Central memory CD4-positive, alpha-beta T cell (primary cell): ENCODE data around the gene DYNC2I2.
"Not testable (repeated sequence)": the region's sequence is repeated elsewhere in the genome, so short reads cannot be mapped to it uniquely, and the experiment has no call there.

ENCODE experiments used
- DNase-seq: peaks from one replicate; pipeline ENCODE4 v3.0.0; 2022
- total RNA-seq, 3 experiments: gene quantifications; one replicate each; lab custom pipeline; 2026; lab: John Stamatoyannopoulos, UW

The DYNC2I2 gene
- 4.8 to 14.2 (median 7.3) reads per million in 3 experiments for total RNA-seq

DNA sequence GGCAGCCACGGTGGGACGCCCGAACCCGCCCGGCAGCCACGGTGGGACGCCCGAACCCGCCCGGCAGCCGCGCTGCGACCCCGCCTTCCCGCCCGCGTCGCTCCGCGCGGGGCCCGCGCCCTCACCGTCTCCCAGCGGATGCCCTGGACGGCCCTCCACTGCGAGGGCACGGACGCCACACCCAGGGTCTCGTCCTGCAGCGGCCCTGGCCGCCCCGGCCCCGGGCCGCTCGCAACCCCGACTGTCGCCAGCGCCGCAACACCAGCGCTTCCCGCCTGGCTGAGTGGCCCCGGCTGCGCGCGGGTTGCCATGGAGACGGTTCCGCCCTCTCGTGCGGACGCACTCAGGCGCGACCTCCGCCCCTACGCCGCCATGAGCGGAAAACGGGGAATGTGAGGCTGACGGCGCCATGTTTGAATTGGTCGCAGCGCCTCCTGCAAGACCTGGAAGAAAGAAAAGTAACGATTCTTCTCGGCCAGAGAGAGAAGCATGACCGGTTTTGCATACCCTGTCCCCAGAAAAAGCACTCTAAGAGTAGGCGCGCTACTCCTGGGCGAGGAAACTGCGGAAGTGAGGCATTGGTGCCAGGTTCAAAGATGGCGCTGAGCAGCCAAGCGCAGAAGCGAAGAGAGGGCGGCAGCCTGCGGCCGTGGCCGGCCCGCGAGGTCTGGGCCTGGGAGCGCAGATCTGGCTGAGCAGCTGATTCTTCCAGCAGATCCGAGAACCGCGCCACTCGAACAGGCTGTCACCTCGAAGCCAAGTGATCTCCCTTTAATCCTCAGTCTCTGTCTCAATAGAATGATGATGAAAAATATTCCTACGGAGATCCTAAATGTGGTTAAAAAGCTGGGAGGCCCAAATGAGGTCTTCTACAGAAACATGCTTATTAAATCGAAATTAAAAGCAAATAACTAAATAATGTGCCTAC lies at the start of gene DYNC2I2:
Gene DYNC2I2 (minus strand): TSS at position 432 of the 928 bp plus-strand sequence. CDS start 121 bp downstream, at position 311.
- DNase-seq: peak; percentile 94

DNA sequence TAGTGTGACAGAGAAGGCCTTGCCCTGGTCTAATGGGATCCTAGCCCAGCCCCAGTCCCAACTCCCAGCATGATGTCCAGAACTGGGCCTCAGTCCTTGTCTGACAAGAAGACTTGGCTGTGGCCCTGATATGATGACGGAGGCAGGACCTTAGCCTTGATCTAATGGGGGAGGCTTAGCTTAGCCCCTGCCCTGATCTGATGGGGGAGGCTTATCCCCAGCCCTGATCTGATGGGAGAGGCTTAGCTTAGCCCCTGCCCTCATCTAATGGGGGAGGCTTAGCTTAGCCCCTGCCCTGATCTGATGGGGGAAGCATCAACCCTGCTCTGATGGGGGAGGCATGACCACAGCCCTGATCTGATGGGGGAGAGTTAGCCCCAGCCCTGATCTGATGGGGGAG lies 49.4 kb upstream of the DYNC2I2 start:
- no peak for DNase-seq

- no peak for DNase-seq
Measured at GRCh38 chr9:128705051-128705965, 48.7 kb upstream of the DYNC2I2 start.

- DNase-seq: no peak
Measured at GRCh38 chr9:128704356-128704670, 47.7 kb upstream of the DYNC2I2 start.

DNA sequence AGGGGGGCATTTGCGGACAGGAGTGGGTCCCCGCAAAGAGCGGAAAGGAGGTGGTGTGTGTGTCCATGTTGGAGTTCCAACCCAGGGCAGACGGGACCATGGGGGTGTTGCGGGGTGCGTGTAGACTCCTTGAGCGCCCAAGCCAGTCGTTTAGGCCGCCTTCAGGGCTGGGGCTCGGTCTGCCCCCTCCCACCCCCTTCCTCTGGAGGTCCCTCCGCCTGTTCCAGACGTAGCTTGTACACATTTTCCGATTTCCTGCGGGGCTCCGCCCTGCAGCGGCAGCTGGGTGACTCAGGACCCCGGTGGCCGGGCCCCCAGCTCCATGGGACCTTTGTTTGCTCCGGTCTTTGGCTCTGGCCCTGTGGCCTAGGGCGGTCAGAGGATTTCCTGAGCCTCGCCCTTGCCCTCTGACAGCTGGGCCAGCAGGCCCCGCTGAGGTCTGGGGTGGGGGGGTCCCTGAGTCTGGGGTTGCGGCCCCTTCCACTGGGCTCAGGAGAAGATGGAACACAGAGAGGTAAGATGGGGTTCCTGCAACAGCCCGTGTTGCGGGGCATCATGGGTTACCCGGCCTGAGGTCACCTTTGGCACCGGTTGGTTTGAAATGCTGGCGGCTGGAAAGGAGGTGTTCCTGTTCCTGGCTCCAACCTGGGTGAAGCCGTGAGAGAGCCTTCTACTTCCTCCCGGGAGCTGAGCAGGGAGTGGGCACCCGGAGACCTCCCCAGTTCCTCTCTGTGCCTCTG lies 47.1 kb upstream of the DYNC2I2 start:
- DNase-seq: no peak

DNA sequence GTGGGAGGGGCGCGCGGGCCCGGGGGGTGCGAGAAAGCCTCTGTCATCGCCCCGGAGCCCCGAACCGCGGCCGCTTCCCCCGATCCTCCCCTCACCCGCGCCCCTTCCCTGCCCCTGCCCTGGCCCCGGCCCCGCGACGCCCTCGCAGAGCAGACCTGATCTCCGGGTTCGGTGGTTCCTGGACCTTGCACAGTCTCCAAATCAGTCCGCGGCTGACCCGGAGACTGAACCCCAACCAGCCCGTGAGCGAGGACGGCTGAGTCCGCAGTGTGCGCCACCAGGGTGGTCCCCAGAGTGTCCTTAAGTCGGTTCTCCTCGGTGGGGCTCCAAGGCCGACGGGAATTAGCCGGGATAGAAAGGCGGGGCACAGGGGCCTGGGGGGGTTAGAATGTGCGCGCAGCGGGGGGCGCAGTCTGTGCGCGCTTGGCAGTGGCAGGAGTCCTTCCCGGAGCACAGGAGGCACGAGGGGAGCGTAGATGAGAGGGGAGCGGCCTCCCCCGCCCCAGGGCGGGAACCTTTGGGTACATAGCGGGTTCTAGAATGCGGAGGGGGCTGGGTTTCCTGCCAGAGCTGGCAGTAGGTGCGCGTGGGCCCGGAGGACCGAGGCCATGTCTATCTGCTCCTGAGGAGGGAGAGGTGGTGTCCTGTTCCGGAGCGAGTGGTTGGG lies 46.4 kb upstream of the DYNC2I2 start:
- no peak for DNase-seq

DNA sequence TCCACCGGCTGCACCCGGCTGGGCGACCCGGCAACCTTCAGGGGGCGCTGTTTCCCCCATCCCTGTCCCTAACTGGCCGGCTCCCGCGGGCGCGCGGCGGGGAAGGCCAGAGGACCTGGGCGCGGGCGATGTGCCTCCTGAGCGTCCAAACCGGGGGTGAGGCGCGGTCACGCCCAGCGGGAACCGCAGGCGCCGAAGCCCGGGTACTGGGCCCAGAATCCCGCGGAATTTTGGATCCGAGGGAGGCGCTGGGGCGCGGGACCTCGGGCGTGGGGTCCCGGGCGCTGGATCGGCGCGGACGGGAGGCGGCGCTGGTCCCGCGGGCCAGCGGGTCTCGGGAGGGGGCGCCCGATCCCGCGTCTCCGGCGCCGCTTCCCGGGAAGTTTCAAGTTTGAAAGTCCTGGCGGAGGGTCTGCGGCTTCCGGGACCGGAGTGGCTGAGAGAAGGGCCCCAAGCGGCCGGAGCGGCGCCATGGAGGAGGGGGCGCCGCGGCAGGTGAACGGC lies 45.9 kb upstream of the DYNC2I2 start, which contains the start of gene PKN3:
Gene PKN3 (plus strand): TSS at position 59 of the 504 bp plus-strand sequence. CDS start 413 bp downstream, at position 472.
- DNase-seq: peak; percentile 77

GRCh38 chr9:128701227-128701854 lies 44.7 kb upstream of the DYNC2I2 start:
- no peak for DNase-seq

DNA sequence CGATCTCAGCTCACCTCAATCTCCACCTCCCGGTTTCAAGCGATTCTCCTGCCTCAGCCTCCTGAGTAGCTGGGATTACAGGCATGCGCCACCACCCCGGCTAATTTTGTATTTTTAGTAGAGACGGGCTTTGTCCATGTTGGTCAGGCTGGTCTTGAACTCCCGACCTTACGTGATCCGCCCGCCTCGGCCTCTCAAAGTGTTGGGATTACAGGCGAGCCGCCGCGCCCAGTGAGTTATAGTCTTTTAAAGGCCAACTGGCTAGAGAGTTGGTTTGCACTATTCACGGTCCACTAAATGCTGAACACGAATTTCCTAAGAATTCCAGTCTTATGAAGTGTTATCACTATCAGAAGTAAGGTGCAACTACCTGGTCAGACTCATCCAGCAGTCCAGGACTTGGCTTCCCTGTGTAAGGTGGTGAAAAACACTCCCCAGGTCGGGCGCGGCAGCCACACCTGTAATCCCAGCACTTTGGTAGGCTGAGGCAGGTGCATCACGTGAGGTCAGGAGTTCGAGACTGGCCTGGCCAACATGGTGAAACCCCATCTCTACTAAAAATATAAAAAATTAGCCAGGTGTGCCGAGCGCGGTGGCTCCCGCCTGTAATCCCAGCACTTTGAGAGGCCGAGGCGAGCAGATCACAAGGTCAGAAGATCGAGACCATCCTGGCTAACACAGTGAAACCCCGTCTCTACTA lies 42.6 kb upstream of the DYNC2I2 start:
- not testable (repeated sequence) for DNase-seq

DNA sequence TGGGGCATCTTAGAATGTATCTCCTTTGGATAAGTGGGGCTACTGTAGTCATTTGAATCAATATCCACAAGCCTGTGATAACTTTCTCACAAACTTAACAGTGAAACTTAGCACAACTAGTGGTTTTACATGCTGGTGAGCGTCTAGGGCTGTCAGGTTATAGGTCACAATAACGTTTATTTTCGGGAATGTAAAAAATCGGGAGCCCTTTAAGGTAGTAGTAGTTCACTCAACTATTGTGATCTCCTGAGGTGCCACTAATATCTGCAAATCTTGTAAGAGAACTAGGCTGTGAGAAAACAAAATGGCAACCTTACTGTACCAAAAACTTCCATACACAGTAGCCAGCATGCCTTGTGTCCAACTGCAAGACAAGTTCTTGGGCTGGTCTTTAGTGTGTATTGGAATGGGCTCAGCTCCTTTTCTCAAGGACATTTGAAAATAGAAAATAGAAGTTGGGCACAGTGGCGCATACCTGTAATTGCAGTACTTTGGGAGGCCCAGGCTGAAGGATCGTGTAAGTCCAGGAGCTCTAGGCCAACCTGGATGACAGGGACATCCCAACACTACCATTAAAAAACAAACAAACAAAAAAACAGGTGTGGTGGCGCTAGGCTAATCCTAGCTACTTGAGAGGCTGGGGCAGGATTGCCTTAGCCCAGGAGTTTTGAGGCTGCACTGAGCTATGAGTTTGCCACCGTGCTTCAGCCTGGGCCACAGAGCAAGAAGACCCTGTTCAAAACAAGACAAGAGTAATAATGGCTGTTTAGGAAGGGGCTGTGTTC lies 40.5 kb upstream of the DYNC2I2 start:
- DNase-seq: no peak

DNA sequence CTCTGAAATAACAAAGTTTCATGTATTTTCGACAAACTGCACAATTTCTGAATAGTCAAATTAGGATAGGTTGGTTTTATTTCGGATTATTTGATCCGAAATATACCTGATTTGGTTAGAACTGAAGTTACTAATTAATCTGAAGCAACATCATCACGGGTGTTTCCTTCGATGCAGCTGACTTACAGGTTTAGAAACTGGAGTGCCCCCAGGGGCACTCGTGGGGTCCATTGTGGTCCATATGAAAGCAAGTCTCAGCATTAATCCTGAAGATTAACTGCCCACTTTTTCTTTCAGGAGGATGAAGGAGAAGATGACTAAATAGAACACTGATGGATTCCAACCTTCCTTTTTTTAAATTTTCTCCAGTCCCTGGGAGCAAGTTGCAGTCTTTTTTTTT lies 37.7 kb upstream of the DYNC2I2 start:
- DNase-seq: no peak

- not testable (repeated sequence) for DNase-seq
Measured at GRCh38 chr9:128693738-128694137, 37.1 kb upstream of the DYNC2I2 start.

- DNase-seq: peak; percentile 38
Measured at GRCh38 chr9:128690684-128691034, 34.0 kb upstream of the DYNC2I2 start.

DNA sequence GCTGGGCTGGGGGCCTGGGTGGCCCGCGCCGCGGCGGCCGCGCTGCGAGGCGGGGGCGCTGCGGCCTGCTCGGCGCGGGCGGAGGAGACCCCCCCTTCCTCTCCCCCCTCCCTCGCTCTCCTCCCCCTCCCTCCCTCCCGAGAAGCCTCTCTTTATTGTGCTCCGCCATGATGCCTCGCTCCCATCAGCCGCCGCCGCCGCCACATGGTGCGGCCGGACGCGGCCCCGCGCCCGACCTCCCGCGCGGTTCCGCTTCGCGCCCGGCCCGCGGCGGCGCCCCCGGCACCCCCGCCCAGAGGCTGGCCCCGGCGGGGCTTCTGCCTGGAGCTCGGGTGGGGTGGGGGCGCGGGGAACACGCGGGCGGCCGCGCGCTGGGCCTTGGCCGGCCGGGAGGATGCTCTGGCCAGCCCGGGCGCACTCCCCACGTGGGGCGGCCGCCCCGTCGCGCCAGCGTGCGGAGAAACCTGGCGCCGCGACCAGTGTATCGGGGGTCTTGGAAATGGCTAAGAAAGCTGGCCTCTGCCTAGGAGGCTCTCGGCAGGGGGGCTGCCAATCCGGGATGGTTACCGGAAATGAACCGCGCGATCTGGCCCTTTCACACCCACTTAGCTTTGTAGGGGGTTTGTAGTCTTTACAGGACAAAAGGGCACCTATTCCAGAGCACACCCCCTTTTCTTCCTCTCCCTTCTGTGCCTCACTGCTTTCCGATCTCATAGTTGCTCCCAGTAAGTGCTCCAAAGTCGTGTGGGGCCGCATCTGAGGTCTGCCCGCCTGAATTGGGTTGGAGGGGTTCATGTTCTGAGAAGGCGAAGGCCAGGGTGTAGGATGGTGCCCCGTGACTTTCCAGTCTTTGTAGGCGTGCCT lies 33.4 kb upstream of the DYNC2I2 start:
- peak; percentile 49 for DNase-seq

DNA sequence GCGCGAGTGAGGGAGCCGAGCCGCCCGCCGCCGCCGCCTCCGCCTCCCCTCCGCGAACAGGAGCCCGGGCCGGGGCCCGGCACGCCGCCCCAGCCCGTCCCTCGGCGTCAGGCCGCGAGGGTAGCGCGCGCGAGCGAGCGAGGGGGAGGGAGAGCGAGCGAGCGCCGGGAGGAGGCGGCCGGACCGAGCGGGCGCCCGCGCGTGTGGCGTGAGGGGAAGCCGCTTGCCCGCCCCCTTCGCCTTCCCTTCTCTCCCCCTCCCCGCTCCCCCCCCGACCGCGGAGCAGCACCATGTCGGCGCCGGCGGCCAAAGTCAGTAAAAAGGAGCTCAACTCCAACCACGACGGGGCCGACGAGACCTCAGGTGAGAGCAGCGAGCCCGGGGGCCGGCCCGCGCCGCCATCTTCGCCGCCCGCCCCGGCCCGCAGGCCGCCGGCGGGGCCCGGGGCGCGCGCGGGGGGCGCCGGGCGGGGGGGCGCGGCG lies 32.7 kb upstream of the DYNC2I2 start:
- DNase-seq: no peak

DNA sequence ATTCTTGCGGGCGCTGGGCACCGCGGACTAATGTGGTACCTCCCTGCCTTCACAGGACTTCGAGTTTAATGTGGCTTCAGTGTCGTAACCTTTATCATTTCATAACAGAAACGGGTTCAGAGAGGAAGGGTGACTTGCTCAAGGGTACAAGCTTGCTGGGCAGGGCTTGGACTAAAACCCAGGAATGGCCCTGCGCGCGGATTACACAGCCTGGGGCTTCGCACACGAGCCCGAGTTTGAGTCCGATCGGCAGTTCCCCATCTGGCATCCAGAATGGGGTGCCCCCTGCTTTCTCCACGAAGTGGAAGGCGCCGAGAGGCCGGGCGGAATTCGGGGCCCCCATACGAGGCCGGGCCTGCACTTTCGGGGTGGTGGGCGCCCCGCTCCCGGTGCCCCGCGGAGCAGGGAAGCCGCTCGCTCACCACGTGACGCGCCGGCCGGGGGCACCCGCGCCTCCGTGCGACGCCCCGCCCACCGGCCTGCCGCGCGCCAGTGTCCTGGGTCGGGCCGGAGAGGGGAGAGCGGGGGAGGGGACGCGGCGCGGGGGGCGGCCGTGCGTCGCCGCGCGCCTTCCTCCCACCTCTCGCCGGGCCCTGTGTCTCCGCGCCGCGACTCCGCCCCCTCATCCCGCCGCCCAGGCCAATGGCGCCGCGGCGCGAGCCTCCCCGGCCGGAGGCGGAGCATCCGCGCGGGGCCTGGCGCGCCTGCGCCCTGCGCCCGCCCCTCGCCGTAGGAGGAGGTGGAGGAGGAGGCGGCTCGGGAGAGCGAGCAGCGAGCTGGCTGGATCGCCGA lies 32.0 kb upstream of the DYNC2I2 start, which contains the start of gene SET:
Gene SET (plus strand): TSS at position 722 of the 792 bp plus-strand sequence. CDS start 361 bp downstream, outside the sequence.
- DNase-seq: peak; percentile 93

GRCh38 chr9:128687453-128687852 lies 30.8 kb upstream of the DYNC2I2 start:
- no peak for DNase-seq
